SK-N-SH treated with all-trans-retinoic acid at 6 μM for 48 hours (cell line): ENCODE results near the gene DRGX.

ENCODE experiments used
- ATAC-seq: fragments of 200-7000 bp; cut with Tn5 transposase; 3 replicates; pipeline ENCODE4 v1.9.1; 2020; ENCODE audit warnings: mild to moderate bottlenecking, moderate library complexity
- ARNTL ChIP-seq: fragments of 450-650 bp; formaldehyde crosslinking; IDR thresholded peaks from 2 replicates; pipeline ENCODE4 v1.5.0; 2020; ENCODE audit warnings: low read depth, mild to moderate bottlenecking, moderate library complexity, borderline replicate concordance
- BACH2 ChIP-seq: fragments of 250-450 bp; sonication (Bioruptor Pico); IDR thresholded peaks from 2 replicates; pipeline ENCODE4 v1.9.0; 2021; ENCODE audit warnings: mild to moderate bottlenecking, borderline replicate concordance
- CREB5 ChIP-seq: fragments of 250-450 bp; sonication (Bioruptor Pico); IDR thresholded peaks from 2 replicates; pipeline ENCODE4 v1.5.1; 2020; ENCODE audit warnings: low read depth, mild to moderate bottlenecking, moderate library complexity
- CSDC2 ChIP-seq: fragments of 250-450 bp; sonication (Bioruptor Pico); IDR thresholded peaks from 2 replicates; pipeline ENCODE4 v1.5.0; 2020; ENCODE audit warnings: mild to moderate bottlenecking, moderate library complexity
- CSRNP3 ChIP-seq: fragments of 250-450 bp; sonication (Bioruptor Pico); IDR thresholded peaks from 2 replicates; pipeline ENCODE4 v1.5.1; 2021; ENCODE audit warnings: mild to moderate bottlenecking, moderate library complexity
- ESRRG ChIP-seq: fragments of 250-450 bp; sonication (Bioruptor Pico); IDR thresholded peaks from 2 replicates; pipeline ENCODE4 v1.6.1; 2021; ENCODE audit warnings: mild to moderate bottlenecking
- GLIS3 ChIP-seq: fragments of 250-450 bp; sonication (Bioruptor Pico); IDR thresholded peaks from 2 replicates; pipeline ENCODE4 v1.5.0; 2020; ENCODE audit warnings: mild to moderate bottlenecking, moderate library complexity
- ISL1 ChIP-seq: fragments of 250-450 bp; sonication (Bioruptor Pico); IDR thresholded peaks from 2 replicates; pipeline ENCODE4 v2.1.2; 2022; ENCODE audit warnings: mild to moderate bottlenecking, moderate library complexity
- OSR1 ChIP-seq: fragments of 250-450 bp; sonication (Bioruptor Pico); IDR thresholded peaks from 2 replicates; pipeline ENCODE4 v1.8.0; 2022; ENCODE audit warnings: moderate library complexity, mild to moderate bottlenecking, inconsistent platforms
- PATZ1 ChIP-seq: fragments of 250-450 bp; sonication (Bioruptor Pico); IDR thresholded peaks from 2 replicates; pipeline ENCODE4 v1.8.0; 2020; ENCODE audit warnings: mild to moderate bottlenecking, moderate library complexity, borderline replicate concordance
- POU6F1 ChIP-seq: fragments of 250-450 bp; sonication (Bioruptor Pico); IDR thresholded peaks from 2 replicates; pipeline ENCODE4 v1.8.0; 2021; ENCODE audit warnings: low read depth, mild to moderate bottlenecking, moderate library complexity, borderline replicate concordance
- PPARA ChIP-seq: fragments of 250-450 bp; sonication (Bioruptor Pico); IDR thresholded peaks from 2 replicates; pipeline ENCODE4 v1.5.0; 2020; ENCODE audit warnings: mild to moderate bottlenecking, borderline replicate concordance
- RARB ChIP-seq: fragments of 250-450 bp; sonication (Bioruptor Pico); IDR thresholded peaks from 2 replicates; pipeline ENCODE4 v1.8.0; 2021; ENCODE audit warnings: mild to moderate bottlenecking, moderate library complexity
- SNAI2 ChIP-seq: fragments of 250-450 bp; sonication (Bioruptor Pico); IDR thresholded peaks from 2 replicates; pipeline ENCODE4 v1.5.0; 2020; ENCODE audit warnings: mild to moderate bottlenecking, moderate library complexity
- TCF4 ChIP-seq: fragments of 250-450 bp; sonication (Bioruptor Pico); IDR thresholded peaks from 2 replicates; pipeline ENCODE4 v1.8.0; 2021; ENCODE audit warnings: mild to moderate bottlenecking, moderate library complexity, borderline replicate concordance
- TOX ChIP-seq: fragments of 250-450 bp; sonication (Bioruptor Pico); IDR thresholded peaks from 2 replicates; pipeline ENCODE4 v1.8.0; 2021; ENCODE audit warnings: mild to moderate bottlenecking, moderate library complexity, borderline replicate concordance
- ZC3H10 ChIP-seq: fragments of 250-450 bp; sonication (Bioruptor Pico); IDR thresholded peaks from 2 replicates; pipeline ENCODE4 v1.5.1; 2021; ENCODE audit warnings: mild to moderate bottlenecking, moderate library complexity
- ZFP30 ChIP-seq: fragments of 450-650 bp; formaldehyde crosslinking; IDR thresholded peaks from 2 replicates; pipeline ENCODE4 v1.5.0; 2022; ENCODE audit warnings: mild to moderate bottlenecking, moderate library complexity
- ZNF565 ChIP-seq: fragments of 450-650 bp; formaldehyde crosslinking; conservative IDR thresholded peaks from 2 replicates; pipeline ENCODE4 v1.5.0; 2020; ENCODE audit warnings: low read depth, mild to moderate bottlenecking, moderate library complexity
- ZNF70 ChIP-seq: fragments of 450-650 bp; formaldehyde crosslinking; IDR thresholded peaks from 2 replicates; pipeline ENCODE4 v1.5.0; 2020; ENCODE audit warnings: mild to moderate bottlenecking, moderate library complexity
- ZNF8 ChIP-seq: fragments of 450-650 bp; formaldehyde crosslinking; IDR thresholded peaks from 2 replicates; pipeline ENCODE4 v1.5.0; 2020; ENCODE audit warnings: mild to moderate bottlenecking, moderate library complexity

The DRGX gene

GRCh38 chr10:49377256-49377655, 18.6 kb downstream of the DRGX start:
- ATAC-seq: no peak
- no peak for TF ChIP-seq ZC3H10
- TF ChIP-seq PATZ1 (CRISPR knock-in tag): no peak
- TF ChIP-seq TOX (CRISPR knock-in tag): no peak
- TF ChIP-seq ZNF8 (CRISPR knock-in tag): no peak
- TF ChIP-seq GLIS3 (CRISPR knock-in tag): no peak
- TF ChIP-seq RARB (CRISPR knock-in tag): no peak
- TF ChIP-seq ZFP30 (CRISPR knock-in tag): no peak
- TF ChIP-seq TCF4 (CRISPR knock-in tag): no peak
- TF ChIP-seq OSR1 (CRISPR knock-in tag): no peak
- no peak for TF ChIP-seq ZNF70
- no peak for TF ChIP-seq CSRNP3 (CRISPR knock-in tag)
- no peak for TF ChIP-seq BACH2 (CRISPR knock-in tag)
- no peak for TF ChIP-seq POU6F1 (CRISPR knock-in tag)
- TF ChIP-seq ZNF565 (CRISPR knock-in tag): no peak
- no peak for TF ChIP-seq PPARA (CRISPR knock-in tag)
- no peak for TF ChIP-seq ISL1
- TF ChIP-seq ARNTL (CRISPR knock-in tag): no peak

- TF ChIP-seq ARNTL (CRISPR knock-in tag): no peak
- no peak for TF ChIP-seq ESRRG (CRISPR knock-in tag)
- TF ChIP-seq CREB5 (CRISPR knock-in tag): no peak
- no peak for TF ChIP-seq TOX (CRISPR knock-in tag)
- no peak for TF ChIP-seq PPARA (CRISPR knock-in tag)
- TF ChIP-seq ZFP30 (CRISPR knock-in tag): no peak
- TF ChIP-seq ZNF565 (CRISPR knock-in tag): no peak
- ATAC-seq: no peak
Observed at GRCh38 chr10:49375611-49376010, 20.3 kb downstream of the DRGX start.

- TF ChIP-seq CSDC2: no peak
- TF ChIP-seq TCF4 (CRISPR knock-in tag): no peak
- no peak for TF ChIP-seq ARNTL (CRISPR knock-in tag)
- TF ChIP-seq OSR1 (CRISPR knock-in tag): no peak
- TF ChIP-seq BACH2 (CRISPR knock-in tag): no peak
- TF ChIP-seq GLIS3 (CRISPR knock-in tag): no peak
- no peak for TF ChIP-seq ZFP30 (CRISPR knock-in tag)
- TF ChIP-seq PATZ1 (CRISPR knock-in tag): no peak
- TF ChIP-seq SNAI2 (CRISPR knock-in tag): no peak
- no peak for ATAC-seq
Observed at GRCh38 chr10:49374740-49375139, 21.1 kb downstream of the DRGX start.
